ENCODE measurements around the gene ABHD14A.

- TF ChIP-seq, protein P1, sequence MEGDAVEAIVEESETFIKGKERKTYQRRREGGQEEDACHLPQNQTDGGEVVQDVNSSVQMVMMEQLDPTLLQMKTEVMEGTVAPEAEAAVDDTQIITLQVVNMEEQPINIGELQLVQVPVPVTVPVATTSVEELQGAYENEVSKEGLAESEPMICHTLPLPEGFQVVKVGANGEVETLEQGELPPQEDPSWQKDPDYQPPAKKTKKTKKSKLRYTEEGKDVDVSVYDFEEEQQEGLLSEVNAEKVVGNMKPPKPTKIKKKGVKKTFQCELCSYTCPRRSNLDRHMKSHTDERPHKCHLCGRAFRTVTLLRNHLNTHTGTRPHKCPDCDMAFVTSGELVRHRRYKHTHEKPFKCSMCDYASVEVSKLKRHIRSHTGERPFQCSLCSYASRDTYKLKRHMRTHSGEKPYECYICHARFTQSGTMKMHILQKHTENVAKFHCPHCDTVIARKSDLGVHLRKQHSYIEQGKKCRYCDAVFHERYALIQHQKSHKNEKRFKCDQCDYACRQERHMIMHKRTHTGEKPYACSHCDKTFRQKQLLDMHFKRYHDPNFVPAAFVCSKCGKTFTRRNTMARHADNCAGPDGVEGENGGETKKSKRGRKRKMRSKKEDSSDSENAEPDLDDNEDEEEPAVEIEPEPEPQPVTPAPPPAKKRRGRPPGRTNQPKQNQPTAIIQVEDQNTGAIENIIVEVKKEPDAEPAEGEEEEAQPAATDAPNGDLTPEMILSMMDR (IDR thresholded peaks at IDR 0.05; ENCODE audit: insufficient read depth, low read depth, low read length), result no peak
- TF ChIP-seq EZH2 (IDR thresholded peaks at IDR 0.05; ENCODE audit: insufficient read depth, low read length), result no peak
Measured at GRCh38 chr3:51943451-51944391, 31.1 kb upstream of the ABHD14A start.

Measured in astrocyte (in vitro differentiated cells and primary cell).